ENCODE data around the gene GGTLC3. TPM values are rescaled to one million over a fixed set of nuclear protein-coding genes. Genes with fewer than 3 reads are reported as not detected.
"Not testable (repeated sequence)": the region's sequence is repeated elsewhere in the genome, so short reads cannot be mapped to it uniquely, and the experiment has no call there.

GGTLC3 gene
- total RNA-seq, result not detected

DNA sequence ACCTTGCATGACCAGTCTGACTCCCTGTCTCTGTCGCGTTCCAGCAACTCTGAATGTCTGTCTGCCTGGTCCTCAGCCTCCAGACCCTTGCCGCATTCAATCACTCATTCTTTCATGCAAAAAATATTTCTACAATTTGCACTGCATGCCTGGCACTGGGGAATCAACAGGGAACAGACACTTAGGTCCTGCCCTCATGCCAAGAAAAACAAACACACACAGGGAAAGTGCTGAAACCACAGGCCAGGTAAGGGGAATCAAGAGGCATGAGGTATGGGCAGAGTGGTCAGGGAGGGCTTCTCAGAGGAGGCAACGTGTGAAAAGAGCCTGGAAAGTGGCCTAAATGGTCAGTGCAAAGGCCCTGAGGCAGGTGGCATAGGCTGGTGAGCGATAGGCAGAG is at the start of gene GGTLC3:
Gene GGTLC3 (minus strand): TSS at position 101 of the 400 bp plus-strand sequence. CDS start 264 bp downstream, outside the sequence.
- H3K27ac Mint-ChIP-seq; DNase-seq; H3K4me1 Mint-ChIP-seq; ATAC-seq; H3K4me3 Mint-ChIP-seq; CTCF ChIA-PET; H3K36me3 Mint-ChIP-seq; H3K9me3 Mint-ChIP-seq (ENCODE audit: low read depth); H3K27me3 Mint-ChIP-seq: not testable (repeated sequence)

DNA sequence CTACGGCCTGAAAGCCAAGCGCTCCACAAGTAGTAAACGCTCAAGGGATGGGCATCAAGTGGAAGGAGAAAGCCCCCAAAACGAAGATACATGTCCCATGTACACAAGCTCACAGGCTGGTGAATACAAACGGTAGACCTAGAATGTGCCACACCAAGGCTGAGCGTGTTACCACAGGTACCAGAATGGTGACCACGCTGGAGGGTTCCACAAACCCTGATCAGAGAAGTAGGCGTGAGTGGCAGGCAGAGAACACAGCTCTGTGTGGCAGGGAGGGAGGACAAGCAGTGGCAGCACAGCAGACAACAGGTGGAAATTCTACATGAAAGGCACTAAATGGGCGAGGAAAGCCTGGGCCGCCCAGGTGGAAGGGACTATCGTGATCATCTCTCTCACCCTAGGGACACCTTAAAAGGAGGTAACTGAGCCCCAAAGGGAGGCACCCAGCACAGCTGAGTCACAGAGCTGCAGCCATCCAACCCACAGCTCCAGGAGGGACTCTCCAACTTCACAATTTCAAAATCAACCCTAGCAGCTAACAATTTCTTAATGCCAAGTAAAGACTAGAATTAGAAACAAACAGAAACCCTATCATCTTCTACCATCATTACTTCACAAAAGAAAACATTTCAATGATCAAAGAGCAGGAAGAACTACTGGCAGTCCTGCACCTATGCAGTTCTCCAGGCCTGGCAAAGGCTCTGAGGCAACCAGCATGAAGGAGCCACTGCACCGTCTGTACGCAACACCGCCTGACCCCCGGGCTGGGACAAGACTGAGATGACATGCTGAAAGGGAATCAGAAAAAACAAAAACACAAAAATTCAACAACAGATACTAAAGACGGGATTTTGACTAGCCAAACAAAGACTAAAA is 42.4 kb upstream of the GGTLC3 start:
- H3K36me3 Mint-ChIP-seq, H3K27ac Mint-ChIP-seq, ATAC-seq: not testable (repeated sequence)

DNA sequence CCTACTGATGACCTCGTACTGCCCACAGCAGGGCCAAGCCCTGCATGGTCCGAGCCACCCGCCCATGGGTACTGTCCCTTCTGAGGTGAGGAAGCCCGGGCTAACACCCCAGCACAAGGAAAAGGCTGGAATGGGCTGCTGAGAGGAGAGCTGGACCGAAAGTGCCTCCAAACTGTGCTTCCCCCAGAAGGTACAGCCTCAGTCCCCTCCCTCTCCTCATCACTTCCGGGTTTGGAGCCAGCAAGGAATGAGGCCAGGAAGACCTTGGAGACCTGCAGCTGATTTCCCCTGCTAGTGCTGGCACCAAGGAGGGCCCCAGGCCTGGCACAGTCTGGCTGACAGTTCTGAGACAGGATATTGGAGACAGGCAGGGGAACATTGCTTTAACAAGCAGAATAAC is 41.0 kb upstream of the GGTLC3 start:
- CTCF ChIA-PET; ATAC-seq; H3K9me3 Mint-ChIP-seq (ENCODE audit: low read depth); H3K4me3 Mint-ChIP-seq; H3K36me3 Mint-ChIP-seq; H3K4me1 Mint-ChIP-seq; H3K27me3 Mint-ChIP-seq; DNase-seq; H3K27ac Mint-ChIP-seq: not testable (repeated sequence)

More for the DNA sequence above, 42.4 kb upstream of the GGTLC3 start:
- H3K9me3 Mint-ChIP-seq (ENCODE audit: low read depth); CTCF ChIA-PET; H3K4me1 Mint-ChIP-seq; DNase-seq; H3K4me3 Mint-ChIP-seq; H3K27me3 Mint-ChIP-seq: not testable (repeated sequence)

DNA sequence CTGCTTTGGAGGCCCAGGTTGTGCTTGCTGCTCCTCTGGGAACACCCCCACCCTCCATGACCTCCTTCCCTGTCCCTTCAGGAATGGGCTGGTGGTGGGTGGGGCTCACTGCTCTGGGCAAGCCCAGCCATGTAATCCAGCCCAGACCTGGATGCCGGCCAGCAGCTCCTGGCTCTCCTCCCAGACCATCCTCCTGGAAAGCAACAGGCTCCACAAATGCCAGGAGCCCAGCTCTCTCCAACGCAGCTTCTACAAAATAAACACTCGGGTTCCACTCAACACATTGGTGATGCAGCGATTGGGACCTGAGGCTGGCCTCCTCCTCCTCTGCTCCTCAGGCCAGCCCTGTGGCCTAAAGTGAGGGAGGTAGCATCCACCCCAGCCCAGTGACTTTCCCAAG is 40.6 kb upstream of the GGTLC3 start:
- H3K4me1 Mint-ChIP-seq, H3K27ac Mint-ChIP-seq, ATAC-seq: not testable (repeated sequence)

DNA sequence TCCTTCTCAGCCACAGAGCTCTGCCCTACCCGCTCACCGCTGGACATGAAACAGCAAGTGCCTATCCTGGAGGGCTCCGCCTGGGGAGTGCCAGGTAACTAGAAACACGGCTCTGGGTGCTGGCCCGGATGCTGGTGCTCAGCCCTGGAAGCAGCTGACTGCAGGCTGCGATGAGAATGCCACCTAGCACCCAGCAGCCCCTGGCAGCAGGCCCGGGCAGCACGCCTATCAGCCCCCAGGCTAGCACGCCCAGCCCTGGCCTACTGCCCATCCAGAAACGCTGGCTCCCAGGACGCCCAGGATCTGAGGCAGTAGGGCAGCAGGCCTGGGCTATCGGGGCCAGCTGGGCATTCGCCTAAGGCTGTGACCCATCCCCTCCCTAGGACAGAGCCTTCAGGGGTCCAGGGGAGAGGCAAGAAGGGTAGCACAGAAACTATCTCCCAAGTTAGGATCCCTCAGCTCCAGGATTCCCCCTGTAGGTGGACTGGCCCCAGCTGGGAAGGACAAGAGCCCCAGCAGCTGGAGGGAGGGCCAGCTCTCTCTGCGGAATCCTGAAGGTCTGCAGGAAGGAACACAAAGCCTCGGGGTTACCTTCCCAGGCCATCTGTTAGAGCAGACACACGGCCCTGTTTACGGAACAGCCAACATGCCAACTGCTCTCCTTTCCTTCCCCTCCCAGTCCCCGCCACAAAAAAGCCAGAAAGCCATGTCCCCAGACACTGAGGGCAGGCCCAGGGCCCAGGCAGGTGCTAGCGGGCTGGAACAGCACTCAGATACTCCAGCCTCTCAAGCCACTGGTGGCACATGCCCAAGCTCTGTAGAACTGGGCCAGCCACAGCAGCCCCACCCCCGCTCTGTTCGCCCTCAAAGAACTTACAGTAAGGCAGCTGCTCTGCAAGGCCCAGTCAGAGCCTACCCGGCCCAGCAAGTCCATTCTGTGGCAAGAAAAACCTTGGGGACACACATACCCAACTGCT is 36.6 kb upstream of the GGTLC3 start:
- H3K4me3 Mint-ChIP-seq; H3K27me3 Mint-ChIP-seq; H3K4me1 Mint-ChIP-seq; CTCF ChIA-PET; H3K27ac Mint-ChIP-seq; H3K9me3 Mint-ChIP-seq (ENCODE audit: low read depth); DNase-seq; H3K36me3 Mint-ChIP-seq; ATAC-seq: not testable (repeated sequence)

More for the DNA sequence above, 40.6 kb upstream of the GGTLC3 start:
- H3K36me3 Mint-ChIP-seq; DNase-seq; H3K27me3 Mint-ChIP-seq; CTCF ChIA-PET; H3K4me3 Mint-ChIP-seq; H3K9me3 Mint-ChIP-seq (ENCODE audit: low read depth): not testable (repeated sequence)

DNA sequence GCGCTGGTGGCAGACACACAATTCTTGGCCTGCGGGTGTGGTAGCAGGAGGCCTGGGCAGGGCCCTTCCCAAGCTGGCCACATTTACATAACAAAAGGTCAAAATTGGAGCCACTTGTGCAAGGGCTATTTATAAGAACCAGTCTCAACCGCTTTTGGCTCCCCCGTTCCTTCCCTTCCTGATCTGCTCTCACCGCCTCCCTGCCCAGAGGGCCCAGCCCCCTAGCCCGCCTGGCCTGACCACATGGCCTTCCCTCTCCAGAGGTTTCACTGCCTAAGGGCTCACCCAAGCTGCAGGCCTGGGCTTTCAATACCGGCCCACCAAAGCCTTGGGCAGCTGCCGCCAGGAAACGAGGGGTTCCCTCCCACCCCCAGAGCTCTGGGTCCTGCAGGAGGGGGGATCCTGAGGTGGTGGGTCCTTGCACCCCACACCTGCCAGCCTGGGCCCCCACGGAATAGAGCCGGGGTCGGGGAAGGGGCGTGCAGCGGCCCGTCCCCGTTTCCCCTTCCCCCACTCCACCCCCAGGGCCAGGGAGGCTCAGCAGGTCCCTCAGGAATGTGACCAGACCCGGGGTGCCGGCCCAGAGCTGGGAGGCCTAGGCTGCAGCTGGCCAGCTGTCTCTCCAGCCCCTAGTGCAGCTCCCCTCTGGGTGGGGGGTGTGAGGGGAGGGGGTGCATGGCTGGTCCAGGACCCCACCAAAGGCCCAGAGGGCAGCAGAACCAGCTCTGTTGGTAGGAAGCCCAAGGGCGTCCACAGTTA is 35.1 kb upstream of the GGTLC3 start:
- ATAC-seq; H3K4me3 Mint-ChIP-seq; DNase-seq; CTCF ChIA-PET; H3K36me3 Mint-ChIP-seq; H3K9me3 Mint-ChIP-seq (ENCODE audit: low read depth); H3K27me3 Mint-ChIP-seq; H3K27ac Mint-ChIP-seq; H3K4me1 Mint-ChIP-seq: not testable (repeated sequence)

DNA sequence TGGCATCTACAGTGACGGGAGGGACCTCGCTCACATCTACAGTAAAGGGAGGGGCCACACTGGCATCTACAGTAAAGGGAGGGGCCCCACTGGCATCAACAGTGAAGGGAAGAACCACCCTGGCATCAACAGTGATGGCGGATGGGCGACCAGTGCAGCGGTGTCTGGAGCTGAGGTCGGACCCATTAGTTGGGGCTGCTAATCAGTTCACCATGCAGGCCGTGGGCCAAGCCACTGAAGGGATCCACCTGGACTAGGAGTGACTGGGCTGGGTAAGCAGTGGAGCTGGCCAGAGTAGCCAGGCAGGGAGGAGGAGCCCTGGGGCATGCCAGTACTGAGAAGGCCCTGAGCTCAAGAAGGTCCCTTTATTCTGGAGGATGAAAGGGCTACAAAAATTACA is 33.1 kb upstream of the GGTLC3 start:
- H3K9me3 Mint-ChIP-seq (ENCODE audit: low read depth); DNase-seq; H3K27ac Mint-ChIP-seq; H3K27me3 Mint-ChIP-seq; H3K36me3 Mint-ChIP-seq; H3K4me1 Mint-ChIP-seq; H3K4me3 Mint-ChIP-seq; ATAC-seq; CTCF ChIA-PET: not testable (repeated sequence)

DNA sequence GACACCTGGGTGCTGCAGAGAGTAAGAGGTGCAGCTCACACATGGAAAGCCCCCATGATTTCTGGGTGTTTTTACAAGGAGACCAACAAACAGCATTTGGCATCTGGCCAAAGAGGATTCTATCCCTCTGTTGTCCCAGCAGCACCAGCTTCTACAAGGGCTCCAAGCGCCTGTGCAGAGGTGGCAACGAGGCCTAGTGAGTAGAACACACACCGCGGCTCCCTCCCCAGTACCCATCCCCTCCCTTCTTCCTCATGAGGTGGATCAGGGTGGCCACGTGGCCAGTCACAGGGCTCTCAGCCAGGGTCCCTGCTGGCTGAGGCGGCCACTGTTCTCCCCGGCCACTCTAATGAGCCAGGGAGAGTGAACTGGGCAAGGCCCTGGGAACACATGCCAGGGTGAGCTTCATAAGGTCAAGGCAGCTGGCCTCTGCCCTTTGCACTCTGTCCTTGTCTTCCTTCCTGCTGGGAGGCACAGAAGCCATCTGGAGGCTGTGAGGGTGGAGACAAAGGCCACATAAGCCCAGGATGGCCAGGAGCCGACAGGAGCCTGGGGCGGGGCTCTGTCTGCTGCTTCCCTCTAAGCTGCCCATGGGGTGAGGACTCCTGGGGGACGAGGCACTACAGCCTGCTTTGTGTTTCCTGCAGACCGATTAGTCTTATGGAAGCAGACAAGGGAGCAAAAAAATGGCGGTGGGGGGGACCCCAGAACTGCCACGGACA is 31.7 kb upstream of the GGTLC3 start:
- H3K27ac Mint-ChIP-seq; H3K27me3 Mint-ChIP-seq; ATAC-seq; H3K4me1 Mint-ChIP-seq; CTCF ChIA-PET; H3K36me3 Mint-ChIP-seq; DNase-seq; H3K4me3 Mint-ChIP-seq; H3K9me3 Mint-ChIP-seq (ENCODE audit: low read depth): not testable (repeated sequence)

DNA sequence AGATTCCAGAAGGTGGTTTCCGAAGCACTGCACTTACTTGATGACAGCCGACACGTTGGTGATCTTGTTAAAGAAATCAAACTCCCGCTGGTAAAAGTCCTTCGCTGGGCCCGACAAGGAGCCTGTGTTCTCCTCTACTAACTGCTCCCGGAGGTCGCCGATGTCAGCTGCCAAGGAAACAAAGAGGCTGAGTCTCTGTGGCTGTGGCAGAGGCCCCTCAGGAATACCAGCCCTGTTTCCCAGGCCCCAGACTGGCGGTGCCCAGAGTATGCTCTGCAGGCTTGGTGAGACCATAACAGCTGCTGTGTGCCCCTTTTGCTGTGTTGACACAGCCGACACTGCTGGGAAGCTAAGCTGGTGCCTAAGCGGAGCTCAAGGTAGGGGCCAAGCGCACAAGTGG is 26.7 kb upstream of the GGTLC3 start:
- H3K4me3 Mint-ChIP-seq; CTCF ChIA-PET; H3K9me3 Mint-ChIP-seq (ENCODE audit: low read depth); H3K27me3 Mint-ChIP-seq; H3K27ac Mint-ChIP-seq; ATAC-seq; H3K4me1 Mint-ChIP-seq; DNase-seq; H3K36me3 Mint-ChIP-seq: not testable (repeated sequence)

DNA sequence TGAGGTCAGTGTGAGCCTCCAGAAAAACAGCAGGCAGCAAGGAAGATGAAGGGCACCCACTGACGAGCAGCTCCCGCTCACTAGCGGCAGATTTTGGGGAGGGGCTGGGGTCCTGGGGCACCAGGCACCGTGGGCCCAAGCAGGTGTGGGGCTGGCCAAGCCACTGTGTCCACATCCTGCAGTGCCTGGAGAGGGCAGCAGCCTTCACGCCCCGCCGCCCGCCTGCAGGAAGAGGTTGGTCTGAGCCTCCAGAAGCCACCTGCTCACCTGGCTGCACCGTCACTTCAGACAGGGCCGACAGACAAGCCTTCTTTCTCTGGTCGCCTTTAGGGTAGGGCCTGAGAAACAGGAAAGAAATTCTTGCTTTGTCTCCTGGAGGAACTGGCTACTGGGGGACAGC is 25.4 kb upstream of the GGTLC3 start:
- CTCF ChIA-PET, ATAC-seq: not testable (repeated sequence)

DNA sequence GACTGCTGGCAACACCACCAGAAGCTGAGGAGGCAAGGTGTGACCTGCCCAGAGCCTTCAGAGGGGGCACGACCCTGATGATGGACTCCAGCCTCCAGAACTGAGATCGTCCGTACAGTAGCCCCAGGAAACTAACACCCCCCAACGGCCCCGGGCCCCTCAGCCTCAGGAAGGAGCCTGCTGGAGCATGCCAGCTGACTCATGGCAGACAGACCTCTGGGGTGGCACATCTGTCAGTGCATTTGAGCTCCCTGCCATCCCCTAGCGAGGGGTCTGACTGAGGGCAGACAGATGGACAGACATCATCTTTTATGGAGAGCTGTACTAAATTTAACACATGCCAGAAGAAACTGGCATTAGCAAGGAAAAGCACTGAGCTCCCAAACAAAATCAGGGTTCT is 22.0 kb upstream of the GGTLC3 start:
- CTCF ChIA-PET; H3K27me3 Mint-ChIP-seq; H3K9me3 Mint-ChIP-seq (ENCODE audit: low read depth); H3K27ac Mint-ChIP-seq; DNase-seq; H3K36me3 Mint-ChIP-seq; ATAC-seq; H3K4me3 Mint-ChIP-seq; H3K4me1 Mint-ChIP-seq: not testable (repeated sequence)

More for the DNA sequence above, 25.4 kb upstream of the GGTLC3 start:
- H3K4me3 Mint-ChIP-seq; H3K27ac Mint-ChIP-seq; H3K27me3 Mint-ChIP-seq; H3K36me3 Mint-ChIP-seq; DNase-seq; H3K4me1 Mint-ChIP-seq; H3K9me3 Mint-ChIP-seq (ENCODE audit: low read depth): not testable (repeated sequence)

DNA sequence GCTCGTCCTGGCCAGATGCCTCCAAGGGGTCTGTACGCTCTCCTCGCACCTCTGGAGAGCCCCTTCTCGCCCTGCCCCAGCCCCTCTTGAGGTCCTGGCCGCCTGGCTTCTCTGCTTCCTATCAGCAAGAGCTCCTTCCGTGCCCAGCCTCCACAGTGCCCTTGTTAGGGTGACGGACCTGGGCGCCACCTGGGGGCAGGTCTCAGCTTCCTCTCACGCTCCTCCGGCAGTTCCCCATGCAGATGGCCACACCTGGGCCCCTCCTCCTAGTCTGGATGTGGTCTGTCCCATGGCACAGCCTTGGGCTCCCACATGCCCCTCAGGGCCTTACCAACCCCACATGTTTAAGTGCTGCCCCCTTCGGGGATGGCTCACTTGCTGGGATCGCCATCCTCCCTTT is 16.4 kb upstream of the GGTLC3 start:
- H3K4me1 Mint-ChIP-seq; H3K36me3 Mint-ChIP-seq; CTCF ChIA-PET; DNase-seq; H3K27me3 Mint-ChIP-seq; H3K9me3 Mint-ChIP-seq (ENCODE audit: low read depth); ATAC-seq; H3K27ac Mint-ChIP-seq; H3K4me3 Mint-ChIP-seq: not testable (repeated sequence)

DNA sequence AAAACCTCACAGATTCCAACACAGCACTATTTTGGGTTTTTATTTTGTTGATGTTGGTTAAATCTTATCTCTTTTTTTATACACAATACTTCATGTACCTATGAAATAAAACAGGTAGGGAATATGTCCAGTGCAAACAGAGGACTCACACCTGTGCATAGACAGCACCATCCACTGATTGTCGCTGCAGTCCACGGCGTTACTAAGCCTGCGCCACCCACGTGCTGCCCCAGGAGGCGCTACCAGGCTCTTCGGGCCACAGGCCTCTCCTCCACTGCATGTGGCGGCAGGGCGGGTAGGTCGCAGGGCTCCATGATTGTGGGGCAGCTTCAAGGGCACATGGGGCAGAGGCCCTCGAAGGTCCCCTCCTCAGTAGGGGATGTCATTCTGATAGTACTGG is 15.7 kb upstream of the GGTLC3 start:
- ATAC-seq; H3K36me3 Mint-ChIP-seq; H3K27ac Mint-ChIP-seq; H3K27me3 Mint-ChIP-seq; DNase-seq; CTCF ChIA-PET; H3K4me3 Mint-ChIP-seq; H3K4me1 Mint-ChIP-seq; H3K9me3 Mint-ChIP-seq (ENCODE audit: low read depth): not testable (repeated sequence)
